Medulla oblongata (tissue), 1 donor: ENCODE measurements around the gene GMPR.

ENCODE experiments used
- DNase-seq: peaks from one replicate; pipeline ENCODE4 v3.0.0-alpha.2; 2015; ENCODE audit errors: extremely low spot score

Gene GMPR

DNA sequence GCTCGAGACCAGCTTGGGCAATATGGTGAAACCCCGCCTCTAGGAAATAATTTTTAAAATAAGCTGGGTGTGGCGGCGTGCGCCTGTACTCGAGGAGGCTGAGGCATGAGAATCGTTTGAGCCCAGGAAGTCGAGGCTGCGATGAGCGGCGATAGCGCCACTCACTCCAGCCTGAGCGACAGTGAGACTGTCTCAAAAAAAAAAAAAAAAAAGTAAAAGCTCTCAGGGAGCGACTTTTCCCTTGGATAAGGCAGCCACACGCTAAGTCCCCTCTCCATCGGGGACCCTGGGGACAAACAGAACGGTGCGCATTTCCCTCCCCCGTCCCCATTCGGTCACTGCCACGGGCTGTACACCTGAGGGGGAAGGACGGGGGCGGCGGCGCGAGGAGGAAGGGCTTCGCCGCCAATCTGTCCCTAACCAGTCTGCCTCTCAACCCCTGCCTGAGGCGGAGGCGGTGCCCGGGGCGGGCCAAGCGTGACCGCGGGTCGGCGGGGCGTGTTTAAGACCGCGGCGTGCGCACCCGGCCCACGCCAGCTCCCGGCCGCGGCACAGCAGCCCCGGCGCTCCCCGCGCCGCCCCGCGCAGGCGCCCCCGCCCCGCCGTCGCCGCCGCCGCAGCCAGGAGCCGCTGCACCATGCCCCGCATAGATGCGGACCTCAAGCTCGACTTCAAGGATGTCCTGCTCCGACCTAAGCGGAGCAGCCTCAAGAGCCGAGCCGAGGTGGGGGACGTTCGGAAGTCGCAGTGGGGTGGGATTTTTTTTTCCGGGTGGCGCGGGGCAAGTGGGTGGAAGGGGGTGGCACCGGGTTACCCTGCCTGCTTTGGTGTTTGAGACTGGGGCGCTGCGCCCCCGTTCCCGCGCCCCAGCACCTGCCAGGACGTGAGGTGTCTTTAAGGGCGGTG is at the start of gene GMPR:
Gene GMPR, plus strand, starts transcription at position 531 of the 906 bp plus-strand sequence. Its CDS starts 107 bp downstream, at position 638.
- peak; percentile 72 for DNase-seq

DNA sequence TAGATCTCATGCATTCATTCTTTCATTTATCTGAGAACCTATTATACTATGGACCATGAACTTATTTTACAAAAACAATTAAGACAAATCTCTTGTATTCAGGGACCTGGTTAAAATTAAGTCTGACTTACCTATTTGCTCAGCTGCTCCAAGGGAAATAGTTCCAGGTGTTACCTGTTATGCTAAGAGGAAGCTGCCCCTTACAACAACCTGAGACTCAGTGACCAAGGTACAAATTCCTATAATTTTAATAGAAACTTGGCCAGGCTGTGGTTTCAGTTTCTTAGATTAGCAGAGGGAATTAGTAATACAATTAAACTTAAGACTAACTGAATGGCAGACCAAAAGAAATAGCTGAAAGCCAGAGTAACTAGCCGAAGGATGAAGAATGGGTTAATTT is 48.2 kb upstream of the GMPR start:
- DNase-seq, result no peak

DNA sequence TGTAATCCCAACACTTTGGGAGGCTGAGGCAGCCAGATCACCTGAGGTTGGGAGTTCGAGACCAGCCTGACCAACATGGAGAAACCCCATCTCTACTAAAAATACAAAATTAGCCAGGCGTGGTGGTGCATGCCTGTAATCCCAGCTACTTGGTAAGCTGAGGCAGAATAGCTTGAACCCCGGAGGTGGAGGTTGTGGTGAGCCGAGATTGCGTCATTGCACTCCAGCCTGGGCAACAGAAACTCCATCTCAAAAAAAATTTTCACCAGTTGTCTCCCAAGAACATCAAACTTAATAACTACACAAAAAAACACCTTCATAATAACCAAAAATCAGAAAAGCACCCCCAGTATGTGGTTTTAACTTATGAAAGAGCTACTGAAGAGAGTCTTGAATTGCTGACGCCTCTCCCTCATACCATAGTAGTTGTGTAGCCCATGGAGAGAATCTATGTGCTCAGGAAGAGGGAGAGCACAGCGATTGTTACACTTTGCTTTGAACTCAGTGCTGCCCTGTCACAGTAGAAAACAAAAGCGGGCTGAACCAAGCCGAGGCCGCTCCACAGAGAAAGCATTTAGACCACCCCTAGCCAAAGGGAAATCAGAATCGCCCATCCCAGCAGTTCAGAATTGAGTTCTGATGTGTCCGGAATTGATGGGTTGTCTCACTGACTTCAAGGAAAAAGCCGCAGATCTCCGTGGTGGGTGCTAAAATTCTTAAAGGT is 42.0 kb upstream of the GMPR start:
- no peak for DNase-seq

DNA sequence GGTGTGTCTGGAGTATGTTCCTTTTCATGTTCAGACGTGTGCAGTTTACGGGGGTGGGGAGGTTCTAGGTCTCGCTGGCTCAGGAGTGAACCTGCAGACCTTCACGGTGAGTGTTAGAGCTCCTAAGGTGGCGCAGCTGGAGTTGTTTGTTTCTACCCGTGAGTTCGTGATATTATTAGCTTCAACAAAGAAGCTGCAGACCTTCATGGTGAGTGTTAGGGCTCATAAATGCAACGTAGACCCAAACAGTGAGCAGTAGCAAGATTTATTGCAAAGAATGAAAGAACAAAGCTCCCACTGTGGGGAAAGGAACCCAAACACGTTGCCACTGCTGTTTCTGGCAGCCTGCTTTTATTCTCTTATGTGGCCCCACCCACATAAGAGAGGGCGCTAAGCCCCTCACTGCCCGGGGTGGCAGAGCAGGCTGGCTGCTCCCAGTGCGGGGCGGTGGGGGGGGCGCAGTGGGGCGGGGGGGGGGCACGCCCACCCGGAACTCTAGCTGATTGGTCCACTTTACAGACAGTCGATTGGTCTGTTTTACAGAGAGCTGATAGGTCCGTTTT is 41.3 kb upstream of the GMPR start:
- no peak for DNase-seq

DNA sequence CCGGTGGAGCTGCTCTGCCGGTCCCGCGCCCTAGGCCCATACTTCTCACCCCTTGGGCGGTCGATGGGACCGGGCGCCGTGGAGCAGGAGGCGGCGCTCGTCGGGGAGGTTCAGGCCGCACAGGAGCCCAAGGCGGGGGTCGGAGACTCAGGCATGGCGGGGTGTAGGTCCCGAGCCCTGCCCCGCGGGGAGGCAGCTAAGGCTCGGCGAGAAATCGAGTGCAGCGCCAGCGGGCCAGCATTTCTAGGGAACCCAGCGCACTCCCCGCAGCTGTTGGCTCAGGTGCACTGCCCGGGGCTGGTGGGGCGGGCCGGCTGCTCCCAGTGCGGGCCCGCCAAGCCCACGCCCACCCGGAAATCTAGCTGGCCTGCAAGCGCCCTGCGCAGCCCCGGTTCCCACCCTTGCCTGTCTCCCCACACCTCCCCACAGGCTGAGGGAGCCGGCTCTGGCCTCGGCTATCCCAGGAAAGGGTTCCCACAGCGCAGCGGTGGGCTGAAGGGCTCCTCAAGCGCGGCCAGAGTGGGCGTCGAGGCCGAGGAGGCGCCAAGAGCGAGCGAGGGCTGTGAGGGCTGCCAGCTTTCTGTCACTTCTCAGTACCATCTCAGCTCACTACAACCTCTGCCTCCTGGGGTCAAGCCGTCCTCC is 40.2 kb upstream of the GMPR start:
- DNase-seq, result no peak

DNA sequence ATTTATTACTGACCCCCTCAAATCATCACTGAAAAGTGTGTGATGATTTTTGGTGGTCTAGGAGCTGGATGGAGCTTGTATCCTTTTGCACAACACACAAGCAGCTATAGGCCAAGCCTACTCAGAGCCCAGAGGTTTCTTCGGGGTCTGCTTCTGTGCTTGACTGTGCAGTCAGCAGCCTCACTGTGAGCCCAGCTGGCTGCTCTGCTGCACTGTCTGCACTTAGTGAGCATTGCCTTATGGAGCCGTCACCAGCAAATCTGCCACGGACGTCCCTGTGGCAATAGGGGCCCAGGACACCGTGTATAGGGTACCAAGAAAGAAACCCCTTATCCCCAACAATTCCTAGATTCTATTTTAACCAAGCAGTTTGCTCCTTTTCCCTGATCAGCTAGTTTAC is 38.6 kb upstream of the GMPR start:
- DNase-seq, result no peak

DNA sequence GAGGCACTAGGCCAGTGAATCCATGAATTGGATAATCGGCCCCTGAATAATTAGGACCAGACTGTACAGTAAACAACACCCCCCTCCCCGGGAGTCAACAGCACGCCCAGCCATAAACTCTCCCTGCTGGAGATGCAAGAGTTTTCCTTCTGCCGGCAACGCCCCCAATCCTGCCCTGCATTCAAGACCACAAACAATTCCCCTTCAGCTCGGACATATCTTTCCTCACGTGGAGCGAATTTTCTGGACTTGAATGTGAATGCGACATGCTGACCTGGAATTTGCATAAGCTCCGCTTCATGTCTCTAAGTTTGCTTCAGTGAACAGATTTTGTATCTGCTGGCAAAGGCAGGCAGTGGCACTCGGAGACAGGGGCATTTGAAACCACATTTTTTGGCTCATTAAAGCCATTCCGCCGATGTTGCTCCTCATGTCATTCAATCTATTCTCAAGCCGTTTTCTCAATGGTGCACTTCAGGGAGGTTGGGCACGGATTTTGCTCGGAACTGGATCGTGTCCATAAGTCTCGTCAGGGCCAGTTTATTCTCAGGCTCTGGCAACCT is 38.0 kb upstream of the GMPR start:
- peak; percentile 29 for DNase-seq

DNA sequence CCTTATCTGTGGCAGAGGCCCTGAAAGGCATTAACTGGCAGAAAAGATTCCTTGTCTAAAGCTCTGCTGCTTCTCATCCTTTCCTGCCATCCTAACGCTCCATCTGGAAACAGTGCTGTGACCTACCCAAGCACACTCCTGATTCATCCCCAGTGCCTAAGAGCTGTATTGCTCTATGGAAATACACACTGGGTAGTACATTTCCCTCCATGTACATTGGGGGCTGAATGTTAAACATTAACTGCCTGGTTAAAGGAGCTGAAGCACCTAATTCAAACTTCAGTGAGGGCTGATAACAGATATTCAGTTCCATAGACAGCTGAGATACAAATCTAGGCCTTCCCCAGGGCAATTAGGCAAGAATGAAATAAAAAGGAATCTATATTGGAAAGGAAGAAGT is 36.7 kb upstream of the GMPR start:
- no peak for DNase-seq

DNA sequence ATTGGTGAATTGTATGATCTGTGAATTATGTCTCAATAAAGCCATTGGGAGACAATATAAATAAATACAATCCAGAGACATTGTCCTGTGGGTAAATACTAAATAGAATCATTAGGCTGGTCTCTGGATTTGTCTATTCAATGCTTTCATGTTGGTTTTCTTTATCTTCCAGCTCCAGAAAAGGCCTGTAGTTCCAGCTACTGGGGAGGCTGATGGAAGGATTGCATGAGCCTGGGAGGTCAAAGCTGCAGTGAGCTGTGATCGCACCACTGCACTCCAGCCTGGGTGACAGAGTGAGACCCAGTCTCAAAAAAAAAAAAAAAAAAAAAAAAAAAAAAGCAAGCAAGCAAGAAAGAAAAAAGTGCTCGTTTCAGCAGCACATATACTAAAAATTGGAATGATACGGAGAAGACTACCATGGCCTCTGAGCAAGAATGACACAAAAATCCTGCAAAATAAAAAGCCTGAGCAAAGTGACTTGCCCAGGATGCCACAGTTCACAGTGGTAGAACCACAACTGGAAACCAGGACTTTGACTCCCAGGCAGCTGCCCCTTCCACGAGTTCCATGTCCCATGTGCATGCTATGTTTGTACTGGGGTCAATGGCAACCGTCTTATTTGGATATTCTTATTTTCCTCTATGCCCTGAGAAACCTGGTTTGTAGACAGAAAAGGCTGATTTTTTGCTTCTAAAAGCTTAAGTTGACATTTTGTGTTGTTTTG is 33.6 kb upstream of the GMPR start:
- no peak for DNase-seq

DNA sequence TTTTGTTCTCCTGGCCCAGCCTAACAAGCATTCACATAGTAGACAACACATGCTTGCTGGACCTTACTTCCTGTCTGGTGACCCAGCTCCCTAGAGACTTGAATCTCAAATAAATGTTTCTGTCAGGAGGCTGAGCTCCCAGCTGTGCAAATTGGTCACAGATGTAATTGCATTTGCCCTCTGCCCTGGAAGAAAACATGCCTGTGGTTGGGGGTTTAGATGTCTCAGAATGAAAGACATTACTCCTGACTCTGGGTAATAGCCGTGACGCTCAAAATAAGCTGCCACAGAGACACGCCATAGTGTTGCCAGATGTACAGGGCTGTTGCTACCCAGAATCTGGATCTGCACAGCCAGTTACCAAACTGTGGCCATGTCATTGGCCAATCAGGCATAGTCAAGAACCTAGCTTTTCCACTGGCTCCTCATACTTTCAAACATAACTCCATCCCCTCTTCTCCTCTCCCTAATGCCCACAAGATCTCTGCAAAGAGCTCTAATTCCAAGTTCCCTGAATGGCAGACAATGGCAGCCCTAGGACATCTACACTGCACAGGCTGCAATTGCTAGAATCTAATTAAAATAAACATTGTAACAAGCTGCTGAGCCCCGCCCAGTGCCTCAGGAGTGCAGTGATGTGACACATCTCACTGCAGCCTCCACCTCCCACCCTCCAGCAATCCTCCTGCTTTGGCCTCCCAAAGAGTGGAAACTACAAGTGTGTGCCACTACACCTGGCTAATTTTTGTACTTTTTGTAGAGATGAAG is 32.8 kb upstream of the GMPR start:
- DNase-seq, result no peak

DNA sequence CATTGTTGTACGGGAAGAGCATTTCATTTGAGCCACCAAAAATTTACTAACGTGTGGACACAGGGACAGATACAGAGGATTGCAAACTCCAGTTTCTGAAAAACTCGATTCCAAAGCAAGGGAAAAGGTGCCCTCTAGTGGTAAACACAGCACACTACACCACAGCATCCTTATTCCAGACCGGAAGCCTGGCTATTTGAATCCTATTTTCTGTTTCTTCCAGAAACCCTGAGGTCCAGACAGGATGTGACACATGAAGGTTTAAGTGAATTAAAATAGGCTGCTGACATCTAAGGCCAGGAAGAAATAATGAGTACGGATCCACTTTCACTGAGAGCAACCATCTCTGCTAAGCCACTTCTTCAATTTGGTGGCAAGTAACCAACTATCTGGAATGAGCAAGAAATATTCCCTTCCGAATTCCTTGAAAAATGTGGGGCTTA is 31.8 kb upstream of the GMPR start:
- peak; percentile 84 for DNase-seq

DNA sequence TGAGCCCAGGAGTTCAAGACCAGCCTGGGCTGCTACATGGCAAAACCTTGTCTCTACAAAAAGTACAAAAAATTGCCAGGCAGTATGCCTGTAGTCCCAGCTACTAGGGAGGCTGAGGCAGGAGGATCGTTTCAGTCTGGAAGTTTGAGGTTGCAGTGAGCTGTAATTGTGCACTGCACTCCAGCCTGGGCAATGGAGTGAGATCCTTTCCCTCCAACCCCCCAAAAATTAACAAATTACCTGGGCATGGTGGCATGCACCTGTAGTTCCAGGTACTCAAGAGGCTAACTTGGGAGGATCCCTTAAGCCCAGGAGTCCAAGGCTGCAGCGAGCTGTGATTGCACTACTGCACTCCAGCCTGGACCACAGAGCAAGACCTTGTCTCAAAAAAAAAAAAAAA is 29.4 kb upstream of the GMPR start:
- DNase-seq, result no peak

DNA sequence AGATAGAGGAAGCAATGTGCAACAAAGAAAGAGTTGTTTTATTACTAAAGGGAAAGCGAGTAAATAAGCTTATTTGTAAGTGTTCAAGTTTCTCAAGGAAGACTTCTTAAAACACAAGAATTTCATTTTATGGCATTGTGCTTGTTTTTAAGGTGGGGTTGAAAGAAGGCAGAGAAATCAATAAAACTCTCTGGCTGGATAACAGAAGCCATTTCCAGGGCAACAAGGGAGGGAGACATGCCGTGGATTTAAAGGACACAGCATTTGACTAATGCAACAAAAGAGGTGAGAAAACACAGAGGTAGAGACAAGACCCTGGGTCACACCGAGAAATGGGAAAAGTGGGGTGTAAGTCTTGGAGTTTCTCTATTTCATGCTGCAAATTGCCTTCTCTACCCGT is 28.8 kb upstream of the GMPR start:
- DNase-seq, result no peak

DNA sequence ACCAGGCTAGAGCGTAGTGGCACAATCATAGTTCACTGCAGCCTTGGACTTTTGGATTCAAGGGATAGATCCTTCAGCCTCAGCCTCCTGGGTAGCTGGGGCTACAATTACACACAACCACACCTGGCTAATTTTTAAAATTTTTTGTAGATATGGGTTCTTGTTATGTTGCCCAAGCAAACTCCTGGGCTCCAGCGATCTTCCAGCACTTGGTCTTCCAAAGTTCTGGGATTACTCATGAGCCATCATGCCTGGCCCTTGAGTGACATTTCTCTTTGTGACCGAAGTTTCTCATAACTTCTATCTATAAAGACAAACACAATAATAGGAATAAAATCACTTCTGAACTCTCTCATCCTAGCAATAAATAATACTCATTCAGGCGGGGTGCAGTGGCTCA is 26.1 kb upstream of the GMPR start:
- DNase-seq, result no peak

DNA sequence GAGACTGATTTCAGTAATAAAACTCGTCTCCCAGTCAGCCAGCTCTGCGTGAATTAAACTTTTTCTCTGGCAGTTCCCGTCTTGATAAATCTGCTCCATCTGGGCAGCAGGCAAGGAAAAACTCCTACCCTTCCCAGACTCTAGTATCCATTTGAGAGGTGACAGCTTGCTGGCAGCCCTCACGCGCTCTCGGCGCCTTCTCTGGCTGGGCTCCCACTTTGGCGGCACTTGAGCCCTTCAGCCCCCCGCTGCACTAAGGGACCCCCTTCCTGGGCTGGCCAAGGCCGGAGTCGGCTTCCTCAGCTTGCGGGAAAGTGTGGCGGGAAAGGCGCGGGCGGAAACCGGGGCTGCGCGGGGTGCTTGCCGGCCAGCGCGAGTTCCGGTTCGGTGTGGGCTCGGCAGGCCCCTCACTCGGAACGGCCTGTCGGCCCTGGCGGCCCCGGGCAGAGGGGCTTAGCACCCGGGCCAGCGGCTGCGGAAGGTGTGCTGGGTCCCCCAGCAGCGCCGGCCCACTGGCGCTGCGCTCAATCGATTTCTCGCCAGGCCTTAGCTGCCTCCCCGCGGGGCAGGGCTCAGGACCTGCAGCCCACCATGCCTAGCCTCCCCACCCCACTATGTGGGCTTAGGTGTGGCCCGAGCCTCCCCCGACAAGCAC is 21.8 kb upstream of the GMPR start:
- no peak for DNase-seq

DNA sequence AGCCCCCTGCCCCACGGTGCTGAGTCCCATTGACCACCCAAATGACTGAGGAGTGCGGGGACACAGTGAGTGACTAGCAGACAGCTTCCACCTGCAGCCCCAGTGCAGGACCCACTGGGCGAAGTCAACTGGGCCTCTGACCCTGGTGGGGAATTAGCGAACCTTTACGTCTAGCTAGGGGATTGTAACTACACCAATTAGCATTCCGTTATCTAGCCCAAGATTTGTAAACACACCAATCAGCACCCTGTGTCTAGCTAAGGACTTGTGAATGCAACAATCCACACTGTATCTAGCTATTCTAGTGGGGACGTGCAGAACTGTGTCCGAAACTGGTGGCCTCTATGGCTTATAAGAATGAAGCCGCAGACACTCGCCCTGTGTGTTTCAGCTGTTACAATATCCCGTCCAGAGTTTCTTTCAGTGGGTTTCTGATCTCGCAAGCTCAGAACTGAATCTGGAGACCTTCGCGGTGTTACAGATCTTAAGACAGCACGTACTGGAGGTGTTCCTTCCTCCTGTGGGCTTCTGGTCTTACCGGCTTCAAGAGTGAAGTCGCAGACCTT is 21.1 kb upstream of the GMPR start:
- DNase-seq, result no peak

DNA sequence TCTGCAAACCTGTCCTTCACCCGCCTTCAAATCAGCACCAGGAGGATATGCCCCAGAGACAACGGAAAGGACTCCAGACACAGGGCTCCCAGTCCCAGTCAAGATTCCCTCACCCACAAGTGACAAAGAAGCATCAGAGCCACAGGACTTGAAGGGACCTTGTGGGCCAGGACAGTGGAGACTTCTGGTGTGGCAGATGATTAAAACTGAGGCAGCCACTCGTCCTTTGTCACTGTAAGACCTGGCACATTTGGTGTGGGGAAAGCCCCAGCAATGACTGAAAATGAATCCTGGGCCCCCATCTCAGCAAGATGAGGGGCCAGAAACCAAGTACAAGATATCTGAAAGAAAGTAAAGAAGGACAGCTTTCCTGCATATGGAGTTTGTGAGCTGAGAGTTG is 15.6 kb upstream of the GMPR start:
- no peak for DNase-seq

DNA sequence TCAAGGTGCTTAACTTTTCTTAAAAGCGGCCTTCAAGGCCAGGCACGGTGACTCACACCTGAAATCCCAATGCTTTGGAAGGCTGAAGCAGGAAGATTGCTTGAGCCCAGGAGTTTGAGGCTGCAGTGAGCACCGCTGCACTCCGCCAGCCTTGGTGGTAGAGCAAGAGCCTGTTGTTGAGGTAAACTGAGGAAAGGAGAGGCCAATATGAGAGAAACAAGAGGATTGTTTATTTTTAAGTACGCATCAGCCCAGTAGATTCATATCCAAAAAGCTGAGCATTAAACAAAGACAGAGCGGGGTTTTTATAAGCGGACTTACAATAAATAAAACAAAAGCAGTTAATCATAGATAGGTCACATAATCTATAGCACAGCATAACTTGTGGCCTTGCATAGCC is 15.0 kb upstream of the GMPR start:
- DNase-seq, result no peak

DNA sequence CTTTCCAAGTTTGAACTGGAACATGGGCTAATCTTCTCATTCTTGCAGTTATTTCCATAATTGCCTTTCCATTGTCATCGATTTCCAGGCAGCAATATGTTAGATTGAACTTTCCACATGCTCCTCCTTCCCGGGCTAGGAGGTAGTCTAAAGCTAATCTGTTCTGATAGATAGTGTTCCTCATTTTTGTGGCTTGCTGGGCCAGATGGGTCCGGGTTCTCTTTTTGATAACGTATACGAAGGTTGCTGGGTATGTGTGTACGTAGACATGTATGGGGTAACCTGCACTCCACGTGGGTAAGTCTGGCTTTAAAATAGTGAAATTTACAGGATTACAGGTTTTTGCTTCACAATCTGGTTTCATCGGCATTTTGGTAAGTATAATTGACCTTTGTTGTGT is 14.0 kb upstream of the GMPR start:
- no peak for DNase-seq
